Measurements from ENCODE around the gene CRHR2. TPM values are rescaled to one million over a fixed set of nuclear protein-coding genes. Genes with fewer than 3 reads are reported as not detected.

CRHR2 gene
- total and polyA plus RNA-seq, 5 experiments from 2014 or later: 0.06 TPM; not detected in 4

GRCh38 chr7:30690011-30690410 is 7.8 kb upstream of the CRHR2 start:
- peak in 1 of 10 donors; percentile 28 for DNase-seq
- Mint-ChIP-seq H3K27ac (peak overlapping the region in 1 of 10 donors; percentile 28), H3K27me3 (peaks cover 6 to 13% (median 9%) of the 10 kb centered on the region in 5 donors), H3K4me1 (peaks cover 0 to 11% (median under 1%) of the 10 kb centered on the region in 4 donors), H3K9me3 (no peaks in the 10 kb centered on the region), H3K4me3 (no peak overlapping the region), H3K36me3 (no peaks in the 10 kb centered on the region)
- POLR2A ChIA-PET: no interaction called here
- no peak for ATAC-seq

GRCh38 chr7:30688718-30689221 is 6.5 kb upstream of the CRHR2 start:
- POLR2A ChIA-PET: no interaction called here
- no peaks in the 10 kb centered on the region for H3K9me3 Mint-ChIP-seq
- peaks cover 12 to 25% (median 17%) of the 10 kb centered on the region in 5 donors for H3K27me3 Mint-ChIP-seq
- H3K27ac Mint-ChIP-seq: no peak overlapping the region
- DNase-seq (peak in 1 of 10 donors; percentile 54), ATAC-seq (no peak)
- H3K4me3 Mint-ChIP-seq: no peak overlapping the region
- peaks cover 0 to 11% (median under 1%) of the 10 kb centered on the region in 4 donors for H3K4me1 Mint-ChIP-seq
- no peaks in the 10 kb centered on the region for H3K36me3 Mint-ChIP-seq

- peak in 1 of 10 donors; percentile 36 for DNase-seq
- POLR2A ChIA-PET: no interaction called here
- Mint-ChIP-seq H3K36me3 (no peaks in the 10 kb centered on the region), H3K27me3 (peaks cover 16 to 33% (median 25%) of the 10 kb centered on the region in 5 donors), H3K27ac (no peak overlapping the region), H3K9me3 (no peaks in the 10 kb centered on the region), H3K4me1 (peaks cover 5 to 17% (median 5%) of the 10 kb centered on the region in 4 donors), H3K4me3 (no peak overlapping the region)
- no peak for ATAC-seq
Measured at GRCh38 chr7:30687604-30688003, 5.3 kb upstream of the CRHR2 start.

GRCh38 chr7:30684351-30684750 is 2.1 kb upstream of the CRHR2 start:
- Mint-ChIP-seq H3K4me1 (peaks cover 8 to 28% (median 13%) of the 10 kb centered on the region in 4 donors), H3K4me3 (no peak overlapping the region), H3K36me3 (no peaks in the 10 kb centered on the region), H3K9me3 (no peaks in the 10 kb centered on the region), H3K27ac (no peak overlapping the region), H3K27me3 (peaks cover 26 to 63% (median 45%) of the 10 kb centered on the region in 5 donors)
- POLR2A ChIA-PET: no interaction called here
- DNase-seq (no peak), ATAC-seq (no peak)

GRCh38 chr7:30683816-30684215 is 1.6 kb upstream of the CRHR2 start:
- Mint-ChIP-seq H3K27me3 (peaks cover 30 to 68% (median 50%) of the 10 kb centered on the region in 5 donors), H3K27ac (no peak overlapping the region), H3K36me3 (no peaks in the 10 kb centered on the region), H3K4me3 (peak overlapping the region in 7 of 10 donors; percentile 8 to 82 (median 60)), H3K4me1 (peaks cover 8 to 32% (median 13%) of the 10 kb centered on the region in 4 donors), H3K9me3 (no peaks in the 10 kb centered on the region)
- POLR2A ChIA-PET: interaction anchor here (0.6 to 2.5 kb wide), 2 partner anchors 43 to 56 kb away, joined by 3 to 10 read pairs; no protein-coding TSS in a partner anchor
- DNase-seq (no peak), ATAC-seq (no peak)

GRCh38 chr7:30683306-30683705 is 1.1 kb upstream of the CRHR2 start:
- Mint-ChIP-seq H3K27ac (peak overlapping the region in 1 of 10 donors; percentile 56), H3K9me3 (no peaks in the 10 kb centered on the region), H3K27me3 (peaks cover 34 to 73% (median 56%) of the 10 kb centered on the region in 5 donors), H3K36me3 (no peaks in the 10 kb centered on the region), H3K4me3 (peak overlapping the region; percentile 19 to 82 (median 74)), H3K4me1 (peaks cover 8 to 36% (median 13%) of the 10 kb centered on the region in 4 donors)
- ATAC-seq (no peak), DNase-seq (no peak)
- POLR2A ChIA-PET: interaction anchor here (0.6 to 2.5 kb wide), 4 partner anchors 44 to 57 kb away, joined by 3 to 10 read pairs (median 6); no protein-coding TSS in a partner anchor

- peak in 2 of 10 donors; percentile 14 to 15 for DNase-seq
- POLR2A ChIA-PET: interaction anchor here (1.0 to 2.5 kb wide), 3 partner anchors 45 to 88 kb away, joined by 3 to 10 read pairs (median 4); partner anchors contain the start of gene GARS1
- peaks cover 8 to 24% (median 13%) of the 10 kb centered on the region in 4 donors for H3K4me1 Mint-ChIP-seq
- H3K36me3 Mint-ChIP-seq: no peaks in the 10 kb centered on the region
- peak overlapping the region; percentile 75 to 90 (median 82) for H3K4me3 Mint-ChIP-seq
- H3K27me3 Mint-ChIP-seq: peaks cover 37 to 83% (median 60%) of the 10 kb centered on the region in 5 donors
- ATAC-seq: peak; percentile 34 to 45
- no peaks in the 10 kb centered on the region for H3K9me3 Mint-ChIP-seq
- H3K27ac Mint-ChIP-seq: no peak overlapping the region
Measured at GRCh38 chr7:30681815-30682211, 443 bp downstream of the CRHR2 start.

- Mint-ChIP-seq H3K27ac (peak overlapping the region in 2 of 10 donors; percentile 57 to 62), H3K4me3 (peak overlapping the region; percentile 75 to 90 (median 82)), H3K36me3 (no peaks in the 10 kb centered on the region), H3K27me3 (peaks cover 38 to 87% (median 62%) of the 10 kb centered on the region in 5 donors), H3K4me1 (peaks cover 8 to 24% (median 13%) of the 10 kb centered on the region in 4 donors), H3K9me3 (no peaks in the 10 kb centered on the region)
- ATAC-seq (no peak), DNase-seq (no peak)
- POLR2A ChIA-PET: interaction anchor here (1.8 to 2.5 kb wide), 2 partner anchors 46 to 53 kb away, joined by 4 to 10 read pairs; no protein-coding TSS in a partner anchor
Measured at GRCh38 chr7:30681331-30681797, 892 bp downstream of the CRHR2 start.

GRCh38 chr7:30679664-30680063 is 2.6 kb downstream of the CRHR2 start:
- Mint-ChIP-seq H3K36me3 (no peaks in the 10 kb centered on the region), H3K9me3 (no peaks in the 10 kb centered on the region), H3K4me3 (no peak overlapping the region), H3K4me1 (peaks cover 8 to 24% (median 13%) of the 10 kb centered on the region in 4 donors), H3K27me3 (peaks cover 36 to 82% (median 58%) of the 10 kb centered on the region in 5 donors), H3K27ac (no peak overlapping the region)
- POLR2A ChIA-PET: interaction anchor here (1.1 kb wide), 1 partner anchor 11 kb away, joined by 3 read pairs; no protein-coding TSS in a partner anchor
- DNase-seq: no peak
- ATAC-seq: no peak

- POLR2A ChIA-PET: no interaction called here
- Mint-ChIP-seq H3K27me3 (peaks cover 31 to 75% (median 56%) of the 10 kb centered on the region in 5 donors), H3K4me1 (peaks cover 8 to 24% (median 13%) of the 10 kb centered on the region in 4 donors), H3K9me3 (no peaks in the 10 kb centered on the region), H3K27ac (no peak overlapping the region), H3K4me3 (no peak overlapping the region), H3K36me3 (no peaks in the 10 kb centered on the region)
- ATAC-seq: no peak
- peak in 1 of 10 donors; percentile 45 for DNase-seq
Measured at GRCh38 chr7:30678805-30679204, 3.5 kb downstream of the CRHR2 start.

- peaks cover 0 to 7% (median 0%) of the 10 kb centered on the region in 4 donors for H3K4me1 Mint-ChIP-seq
- DNase-seq: no peak
- H3K9me3 Mint-ChIP-seq: peaks cover 0 to 14% (median 0%) of the 10 kb centered on the region in 9 donors
- H3K36me3 Mint-ChIP-seq: peaks cover 0 to 3% (median 0%) of the 10 kb centered on the region in 3 donors
- ATAC-seq: no peak
- H3K27me3 Mint-ChIP-seq: peaks cover 18 to 50% (median 44%) of the 10 kb centered on the region in 5 donors
- H3K27ac Mint-ChIP-seq: no peak overlapping the region
- no peak overlapping the region for H3K4me3 Mint-ChIP-seq
- POLR2A ChIA-PET: no interaction called here
Measured at GRCh38 chr7:30674876-30675275, 7.4 kb downstream of the CRHR2 start.

- H3K4me3 Mint-ChIP-seq: no peak overlapping the region
- POLR2A ChIA-PET: no interaction called here
- peaks cover 0 to 7% (median 0%) of the 10 kb centered on the region in 4 donors for H3K4me1 Mint-ChIP-seq
- DNase-seq (peak in 1 of 10 donors; percentile 38), ATAC-seq (no peak)
- H3K9me3 Mint-ChIP-seq: peaks cover 0 to 14% (median 0%) of the 10 kb centered on the region in 9 donors
- H3K27ac Mint-ChIP-seq: no peak overlapping the region
- H3K36me3 Mint-ChIP-seq: peaks cover 0 to 3% (median 0%) of the 10 kb centered on the region in 3 donors
- H3K27me3 Mint-ChIP-seq: peaks cover 17 to 46% (median 41%) of the 10 kb centered on the region in 5 donors
Measured at GRCh38 chr7:30674420-30674819, 7.8 kb downstream of the CRHR2 start.

All from naive thymus-derived CD8-positive, alpha-beta T cell (primary cell).